Sigmoid colon (tissue), 7 donors: ENCODE measurements around the gene CYP4V2. TPM values are rescaled to one million over a fixed set of nuclear protein-coding genes. Genes with fewer than 3 reads are reported as not detected.

Experiments used
- DNase-seq: peaks from one replicate; pipeline ENCODE4 v3.0.0-alpha.2; 2019
- H3K27ac ChIP-seq, 4 donors: fragments of 200-600 bp; sonication (generic); one replicate each; pipeline ENCODE4 v1.5.1; 2016 to 2019; ENCODE audit warnings: mild to moderate bottlenecking in 1 of 4
- H3K27me3 ChIP-seq, 3 donors: fragments of 200-600 bp; sonication (generic); one replicate each; pipeline ENCODE4 v1.5.1; 2019; ENCODE audit warnings: mild to moderate bottlenecking in 1 of 3
- H3K36me3 ChIP-seq, 4 donors: fragments of 200-600 bp; sonication (generic); one replicate each; pipeline ENCODE4 v1.5.1; 2016 to 2019
- H3K4me1 ChIP-seq, 4 donors: fragments of 200-600 bp; sonication (generic); one replicate each; pipeline ENCODE4 v1.5.1; 2017 to 2019
- H3K4me3 ChIP-seq, 4 donors: fragments of 200-600 bp; sonication (generic); one replicate each; pipeline ENCODE4 v1.5.1; 2017 to 2019; ENCODE audit warnings: mild to moderate bottlenecking in 2 of 4, moderate library complexity in 1 of 4
- H3K9me3 ChIP-seq, 4 donors: fragments of 200-600 bp in 3 of 4; sonication (generic) in 3 of 4; one replicate each; pipeline versions ENCODE4 v1.5.1 to v1.6.1; 2013 to 2019
- EP300 ChIP-seq, 4 donors: sonication (generic); formaldehyde crosslinking; IDR thresholded peaks; one replicate each; pipeline ENCODE4 v1.6.1; 2017; ENCODE audit warnings: antibody characterized with exemption in 4 of 4
- POLR2A ChIP-seq, 2 donors: fragments of 450-650 bp; IDR thresholded peaks; one replicate each; pipeline ENCODE4 v1.6.1; 2016; ENCODE audit warnings: antibody characterized with exemption in 2 of 2, mild to moderate bottlenecking in 2 of 2, moderate library complexity in 2 of 2
- POLR2AphosphoS5 ChIP-seq, 4 donors: sonication (generic); formaldehyde crosslinking; IDR thresholded peaks; one replicate each; pipeline ENCODE4 v1.6.1; 2017; ENCODE audit warnings: antibody characterized with exemption in 4 of 4
- WGBS, 2 donors: extraction: QIAGEN DNeasy Blood & Tissue Kit; methylation state at CpG; one replicate each; pipeline ENCODE4 v1.1.7; 2013; 5-methylcytosine and 5-hydroxymethylcytosine counted together
- intact Hi-C: fragments of 100-400 bp; cut with DNase I; formaldehyde crosslinking; loops from one replicate; pipeline ENCODE4 v1.15.1; 2023
- polyA plus RNA-seq, 3 donors: library from polyadenylated mRNA; stranded (reverse); fragments of 200-250 nt; gene quantifications; one replicate each; pipeline ENCODE4 v1.2.3, GENCODE V29; 2013
- total RNA-seq, 4 donors: library from RNA; depleted of rRNA; stranded (reverse); fragments of >200 nt; gene quantifications; one replicate each; pipeline ENCODE4 v1.1.0, GENCODE V29; 2016
- TF ChIP-seq, protein P1 (sequence below), 4 experiments: fragments of 450-650 bp in 3 of 4; fragments of 200-600 bp in 1 of 4; IDR thresholded peaks; one replicate each; pipeline ENCODE4 v1.5.1; 2016 to 2019; ENCODE audit warnings: antibody characterized with exemption in 4 of 4, mild to moderate bottlenecking in 3 of 4, moderate library complexity in 2 of 4
- donor health status: healthy with polysubstance abuse.
- donor health status: Bipolar disorder and iron deficiency.
- donor health status: healthy.

CYP4V2 gene
- total and polyA plus RNA-seq, 7 donors, result 7.2 to 75.3 (median 30.0) TPM

GRCh38 chr4:186248643-186249042 is 57.3 kb downstream of the CYP4V2 start:
- no peak for DNase-seq
- Histone ChIP-seq H3K27me3 (no peaks in the 10 kb centered on the region), H3K4me3 (no peak overlapping the region), H3K9me3 (no peaks in the 10 kb centered on the region), H3K4me1 (no peaks in the 10 kb centered on the region), H3K36me3 (peaks cover 0 to 16% (median 4%) of the 10 kb centered on the region in 4 donors), H3K27ac (no peak overlapping the region)
- no peak for TF ChIP-seq EP300 (IDR thresholded peaks at IDR 0.05)
- no peak for TF ChIP-seq POLR2AphosphoS5 (IDR thresholded peaks at IDR 0.05)
- TF ChIP-seq, protein P1, sequence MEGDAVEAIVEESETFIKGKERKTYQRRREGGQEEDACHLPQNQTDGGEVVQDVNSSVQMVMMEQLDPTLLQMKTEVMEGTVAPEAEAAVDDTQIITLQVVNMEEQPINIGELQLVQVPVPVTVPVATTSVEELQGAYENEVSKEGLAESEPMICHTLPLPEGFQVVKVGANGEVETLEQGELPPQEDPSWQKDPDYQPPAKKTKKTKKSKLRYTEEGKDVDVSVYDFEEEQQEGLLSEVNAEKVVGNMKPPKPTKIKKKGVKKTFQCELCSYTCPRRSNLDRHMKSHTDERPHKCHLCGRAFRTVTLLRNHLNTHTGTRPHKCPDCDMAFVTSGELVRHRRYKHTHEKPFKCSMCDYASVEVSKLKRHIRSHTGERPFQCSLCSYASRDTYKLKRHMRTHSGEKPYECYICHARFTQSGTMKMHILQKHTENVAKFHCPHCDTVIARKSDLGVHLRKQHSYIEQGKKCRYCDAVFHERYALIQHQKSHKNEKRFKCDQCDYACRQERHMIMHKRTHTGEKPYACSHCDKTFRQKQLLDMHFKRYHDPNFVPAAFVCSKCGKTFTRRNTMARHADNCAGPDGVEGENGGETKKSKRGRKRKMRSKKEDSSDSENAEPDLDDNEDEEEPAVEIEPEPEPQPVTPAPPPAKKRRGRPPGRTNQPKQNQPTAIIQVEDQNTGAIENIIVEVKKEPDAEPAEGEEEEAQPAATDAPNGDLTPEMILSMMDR (IDR thresholded peaks at IDR 0.05), result no peak
- TF ChIP-seq POLR2A (IDR thresholded peaks at IDR 0.05), result no peak
- intact Hi-C loops, result no loop called here
- 73 to 76% methylated on average over 1 of the region's 1 CpG for WGBS, 2 donors

DNA sequence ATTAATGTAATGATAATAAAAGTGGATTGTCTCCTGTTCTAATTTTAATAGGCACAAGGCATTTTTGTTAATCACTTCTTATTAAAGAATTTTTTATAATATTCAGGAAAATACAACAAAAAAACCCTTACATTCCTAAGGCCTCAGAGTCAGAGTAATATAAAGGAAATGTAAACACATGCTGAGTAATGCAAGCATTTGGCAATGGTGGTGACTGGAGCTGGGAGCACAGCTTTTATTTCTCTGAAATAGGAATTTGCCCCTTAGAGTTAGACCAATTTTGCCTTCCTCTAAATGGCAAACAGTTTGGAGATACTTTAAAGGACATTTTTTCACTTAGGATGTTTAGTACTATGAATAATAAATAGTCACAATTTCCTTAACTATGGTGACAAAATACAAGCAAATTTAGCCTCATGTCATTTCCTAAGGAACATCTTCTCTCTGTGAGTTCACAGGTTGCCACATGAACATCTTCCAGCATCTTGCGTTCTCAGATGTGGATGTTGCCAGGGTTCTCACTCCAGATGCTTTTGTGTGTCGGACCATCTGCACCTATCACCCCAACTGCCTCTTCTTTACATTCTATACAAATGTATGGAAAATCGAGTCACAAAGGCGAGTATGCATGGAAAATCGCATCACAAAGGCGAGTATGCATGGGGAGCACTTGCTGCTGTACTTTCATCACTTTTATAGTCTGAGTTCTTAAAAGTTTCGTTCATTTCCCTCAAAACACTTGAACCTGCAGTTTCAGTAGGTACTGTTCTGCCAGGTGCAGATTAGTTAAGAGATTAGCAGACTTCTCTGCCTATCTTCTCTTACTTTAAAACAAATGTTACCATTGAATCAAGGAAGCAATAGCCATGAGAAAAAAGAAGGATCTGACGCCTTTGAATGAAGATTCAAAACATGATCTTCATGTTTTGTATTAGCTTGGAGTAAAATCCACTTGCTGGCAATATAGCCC is 58.7 kb downstream of the CYP4V2 start:
- no peaks in the 10 kb centered on the region for H3K9me3 ChIP-seq
- H3K27ac ChIP-seq, result no peak overlapping the region
- no peak overlapping the region for H3K4me3 ChIP-seq
- H3K36me3 ChIP-seq, result peaks cover 0 to 16% (median 4%) of the 10 kb centered on the region in 4 donors
- intact Hi-C loops, result no loop called here
- no peaks in the 10 kb centered on the region for H3K27me3 ChIP-seq
- 65 to 86% methylated on average over 8 of the region's 8 CpGs for WGBS, 2 donors
- TF ChIP-seq POLR2A (IDR thresholded peaks at IDR 0.05), result no peak
- TF ChIP-seq POLR2AphosphoS5 (IDR thresholded peaks at IDR 0.05), result no peak
- TF ChIP-seq EP300 (IDR thresholded peaks at IDR 0.05), result no peak
- TF ChIP-seq, protein P1 (IDR thresholded peaks at IDR 0.05), result no peak
- H3K4me1 ChIP-seq, result no peaks in the 10 kb centered on the region
- DNase-seq, result no peak

- no peak for DNase-seq
- no peaks in the 10 kb centered on the region for H3K9me3 ChIP-seq
- H3K27ac ChIP-seq, result no peak overlapping the region
- no peak overlapping the region for H3K4me3 ChIP-seq
- intact Hi-C loops, result no loop called here
- H3K4me1 ChIP-seq, result no peaks in the 10 kb centered on the region
- TF ChIP-seq, protein P1 (IDR thresholded peaks at IDR 0.05), result no peak
- TF ChIP-seq POLR2AphosphoS5 (IDR thresholded peaks at IDR 0.05), result no peak
- TF ChIP-seq EP300 (IDR thresholded peaks at IDR 0.05), result no peak
- no peak for TF ChIP-seq POLR2A (IDR thresholded peaks at IDR 0.05)
- H3K27me3 ChIP-seq, result no peaks in the 10 kb centered on the region
- H3K36me3 ChIP-seq, result peaks cover 0 to 16% (median 4%) of the 10 kb centered on the region in 4 donors
- 60 to 67% methylated on average over 2 of the region's 2 CpGs for WGBS, 2 donors
Observed at GRCh38 chr4:186250760-186251159, 59.4 kb downstream of the CYP4V2 start.

DNA sequence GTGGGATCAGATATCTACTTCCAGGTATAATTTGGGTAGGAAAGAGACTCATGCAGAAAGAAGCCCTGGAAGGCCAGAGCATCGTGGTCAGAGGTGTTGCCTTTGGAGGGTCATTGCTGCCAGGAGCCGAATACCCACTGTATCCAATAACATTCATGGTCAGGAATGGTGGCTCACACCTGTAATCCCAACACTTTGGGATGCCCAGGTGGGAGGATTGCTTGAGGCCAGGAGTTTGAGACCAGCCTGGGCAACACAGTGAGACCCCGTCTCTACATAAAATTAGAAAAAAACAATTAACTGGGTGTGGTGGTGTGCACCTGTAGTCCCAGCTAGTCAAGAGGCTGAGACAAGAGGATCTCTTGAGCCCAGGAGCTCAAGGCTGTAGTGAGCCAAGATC is 63.8 kb downstream of the CYP4V2 start:
- Histone ChIP-seq H3K4me3 (no peak overlapping the region), H3K27ac (no peak overlapping the region), H3K27me3 (no peaks in the 10 kb centered on the region), H3K9me3 (no peaks in the 10 kb centered on the region), H3K36me3 (peaks cover 0 to 16% (median 4%) of the 10 kb centered on the region in 4 donors), H3K4me1 (no peaks in the 10 kb centered on the region)
- WGBS, 2 donors, result 92% methylated on average over 3 of the region's 3 CpGs
- TF ChIP-seq POLR2AphosphoS5 (IDR thresholded peaks at IDR 0.05) (no peak), POLR2A (IDR thresholded peaks at IDR 0.05) (no peak), EP300 (IDR thresholded peaks at IDR 0.05) (no peak)
- TF ChIP-seq, protein P1 (IDR thresholded peaks at IDR 0.05), result no peak
- no peak for DNase-seq
- intact Hi-C loops, result no loop called here
